HG03439 (cell line): ENCODE results near the gene CRTC3.
"Not testable (repeated sequence)": the region's sequence is repeated elsewhere in the genome, so short reads cannot be mapped to it uniquely, and the experiment has no call there.

ENCODE experiments used
- ATAC-seq: cut with Tn5 transposase; IDR thresholded peaks from one replicate; pipeline ENCODE4 v1.9.1; 2021; ENCODE audit warnings: mild to moderate bottlenecking, moderate library complexity; ENCODE audit not compliant: unreplicated experiment

The CRTC3 gene

DNA sequence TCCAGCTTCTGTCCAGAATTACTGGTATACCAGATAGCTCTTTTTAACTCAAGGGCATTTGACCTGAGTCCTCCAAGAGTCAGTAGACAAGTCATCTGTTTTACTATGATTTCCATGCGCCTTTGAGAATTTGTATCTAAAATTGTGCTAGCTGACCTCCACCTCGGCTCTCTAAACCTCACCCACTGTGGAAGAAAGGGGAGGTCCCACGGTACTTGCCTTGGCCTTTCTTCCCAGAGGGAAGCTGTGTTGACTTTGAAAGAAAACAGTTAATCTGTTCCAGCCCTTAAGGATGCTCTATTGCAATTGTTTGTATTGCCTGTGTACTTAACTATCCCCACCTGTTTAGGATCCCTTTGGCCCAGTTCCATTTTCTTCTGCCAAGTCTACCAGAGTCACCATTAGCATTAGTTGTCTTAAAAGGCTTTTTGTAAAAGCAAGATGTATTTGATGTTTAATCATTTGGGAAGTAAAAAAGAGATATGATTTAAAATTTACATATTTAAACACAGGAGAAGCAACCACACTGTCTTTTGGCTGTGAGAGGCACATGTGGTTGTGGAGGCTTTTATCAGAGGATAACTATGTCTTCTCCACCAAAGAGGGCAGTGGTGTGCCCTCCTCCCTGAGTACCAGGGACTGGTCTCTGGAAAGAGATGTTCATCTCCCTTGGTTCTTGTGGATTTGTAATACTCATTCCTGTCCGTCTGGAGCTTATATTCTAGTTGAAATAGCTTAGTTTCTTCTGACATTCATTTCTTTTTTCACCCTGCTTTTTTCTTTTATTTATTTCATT, 88.8 kb downstream of the CRTC3 start:
- ATAC-seq: no peak

DNA sequence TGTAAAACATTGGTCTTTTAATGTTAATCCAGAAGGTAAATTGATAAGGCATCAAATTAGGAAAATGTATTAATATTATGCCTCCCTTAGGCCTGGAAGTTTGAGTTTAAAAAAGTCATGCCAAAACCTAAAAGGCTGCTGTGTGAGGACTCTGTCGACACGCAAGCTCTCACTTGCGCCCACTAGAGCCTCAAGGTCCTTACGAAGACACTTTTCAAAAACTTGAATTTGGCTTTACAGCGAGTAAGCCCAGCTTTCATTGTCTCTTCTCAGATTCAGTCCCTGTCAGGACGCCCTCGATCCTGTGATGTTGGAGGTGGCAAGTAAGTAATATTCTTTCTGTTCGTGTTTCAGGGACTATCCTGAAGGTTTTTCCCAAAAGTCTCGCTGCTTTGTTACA, 89.7 kb downstream of the CRTC3 start:
- ATAC-seq: no peak

DNA sequence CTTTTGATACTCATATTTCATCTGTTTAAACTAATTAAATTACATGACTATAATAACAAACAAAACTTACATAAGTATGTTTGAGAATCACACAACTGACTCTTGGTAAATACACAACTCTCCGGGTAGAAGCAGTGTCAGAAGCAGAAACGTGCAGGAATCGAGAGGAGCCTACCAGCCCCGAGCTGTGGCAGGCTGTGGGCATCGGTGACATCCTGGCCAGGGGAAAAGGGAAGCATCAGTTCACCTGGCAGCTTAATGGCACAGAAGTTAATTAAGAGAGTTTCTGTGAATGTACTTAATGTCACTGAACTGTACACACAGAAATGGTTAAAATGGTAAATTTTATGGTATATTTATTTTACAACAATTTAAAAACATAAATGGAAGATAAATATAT, 90.2 kb downstream of the CRTC3 start:
- no peak for ATAC-seq

DNA sequence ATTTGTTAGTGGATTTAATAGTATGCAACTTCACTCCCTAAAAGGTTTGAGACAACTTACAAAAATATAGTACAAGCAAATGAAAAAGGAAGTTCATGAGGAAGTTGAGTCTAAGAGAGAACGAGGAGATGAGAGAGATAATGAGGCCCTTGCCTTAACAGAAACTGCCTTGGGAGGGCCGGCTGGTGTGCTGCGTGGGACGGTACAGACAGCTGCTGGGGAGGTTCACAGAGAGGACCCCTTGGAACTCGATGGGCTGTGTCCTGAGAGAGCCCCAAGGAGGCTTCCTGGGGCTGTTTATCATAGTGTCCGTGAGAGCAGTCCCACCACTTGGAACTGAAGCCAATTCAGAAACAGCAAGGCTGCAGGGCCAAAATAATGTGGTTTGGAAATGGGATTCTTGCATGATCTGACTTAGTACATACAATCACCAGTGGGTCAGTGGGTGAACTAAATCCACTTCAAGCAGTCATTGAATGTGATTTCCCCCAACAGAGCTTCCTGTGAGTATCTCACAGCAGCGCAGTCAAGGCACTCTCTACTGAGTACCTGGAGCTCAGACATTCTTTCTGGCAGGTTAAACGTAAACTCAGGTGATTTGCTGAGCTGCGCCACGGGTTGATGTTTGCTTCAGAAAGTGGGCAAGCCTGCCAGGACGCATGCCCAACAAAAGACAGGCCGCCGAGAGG, 90.8 kb downstream of the CRTC3 start:
- no peak for ATAC-seq

DNA sequence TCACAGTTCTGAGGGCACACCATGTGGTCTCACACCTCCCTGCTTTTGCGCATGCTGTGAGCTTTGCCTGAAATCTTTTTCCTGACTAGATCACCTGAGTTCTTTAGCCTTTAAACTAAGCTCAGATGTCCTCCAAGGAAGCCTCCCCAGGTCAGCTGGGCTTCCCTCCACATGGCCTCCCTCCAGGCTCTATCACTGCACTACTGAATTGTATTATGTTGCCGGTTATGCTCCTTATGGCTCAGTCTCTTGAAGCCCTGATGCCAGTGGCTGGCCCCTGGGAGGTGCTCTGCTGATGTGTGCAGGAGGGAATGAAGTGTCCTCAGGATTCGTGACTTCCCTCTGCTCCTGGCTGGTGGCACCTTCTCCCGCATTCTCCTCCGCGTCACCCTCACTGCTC, 94.1 kb downstream of the CRTC3 start:
- ATAC-seq: no peak

DNA sequence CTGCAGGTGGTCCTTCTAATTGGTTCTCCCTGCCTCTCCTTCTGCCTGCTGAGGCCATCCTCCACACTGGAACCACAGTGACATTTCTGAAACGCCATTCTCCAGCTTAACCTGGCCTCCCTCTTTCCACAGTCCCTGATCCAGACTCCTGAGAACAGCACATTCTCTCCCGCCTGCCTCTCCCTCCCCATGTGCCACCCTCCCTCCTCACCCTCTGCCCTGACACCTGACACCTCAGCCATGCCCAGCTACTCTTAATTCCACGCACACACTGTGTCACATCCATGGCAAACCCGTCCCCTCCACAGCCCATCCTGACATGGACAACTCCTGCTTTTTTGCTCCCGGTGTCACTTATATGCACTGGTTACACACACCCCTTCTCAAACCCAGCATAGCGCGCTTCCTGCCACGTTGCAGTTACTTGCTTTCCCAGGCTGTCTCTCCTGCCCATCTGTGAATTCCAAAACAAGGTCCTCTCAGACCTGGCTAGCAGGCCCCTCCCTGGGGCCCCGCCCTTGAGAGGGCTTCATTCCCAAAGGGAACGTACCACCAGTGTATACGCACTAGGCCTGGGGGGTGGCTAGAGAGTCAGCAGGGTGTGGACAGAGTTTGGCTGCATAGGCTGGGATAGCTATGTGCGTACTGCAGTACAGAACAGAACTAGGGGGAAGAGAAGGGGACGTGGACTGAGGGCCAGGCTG, 94.7 kb downstream of the CRTC3 start:
- ATAC-seq: no peak

DNA sequence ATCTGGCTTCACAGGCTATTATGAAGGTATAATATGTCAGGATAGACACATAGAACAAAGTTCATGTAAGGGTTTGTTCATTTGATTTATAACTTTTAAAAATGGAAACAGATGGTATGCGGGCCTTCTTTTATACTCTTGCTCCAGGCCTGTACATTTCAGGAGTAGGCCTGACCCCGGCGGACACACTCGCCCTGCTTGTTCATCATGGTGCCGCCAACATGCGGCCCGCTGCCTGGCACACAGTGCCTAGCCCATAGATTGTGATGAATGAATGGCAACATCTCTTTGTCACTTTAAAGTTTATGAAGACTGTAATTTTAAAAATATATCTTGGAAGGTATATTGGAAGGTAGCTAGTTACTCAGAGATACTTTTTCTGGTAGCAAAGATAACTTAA, 95.3 kb downstream of the CRTC3 start:
- no peak for ATAC-seq

DNA sequence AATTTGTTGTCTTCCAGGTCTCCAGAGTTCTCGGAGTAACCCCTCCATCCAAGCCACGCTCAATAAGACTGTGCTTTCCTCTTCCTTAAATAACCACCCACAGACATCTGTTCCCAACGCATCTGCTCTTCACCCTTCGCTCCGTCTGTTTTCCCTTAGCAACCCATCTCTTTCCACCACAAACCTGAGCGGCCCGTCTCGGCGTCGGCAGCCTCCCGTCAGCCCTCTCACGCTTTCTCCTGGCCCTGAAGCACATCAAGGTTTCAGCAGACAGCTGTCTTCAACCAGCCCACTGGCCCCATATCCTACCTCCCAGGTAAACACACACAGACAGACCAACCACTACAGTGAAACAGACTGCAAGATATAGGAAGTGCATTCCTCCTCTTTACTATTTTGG, 99.5 kb downstream of the CRTC3 start:
- no peak for ATAC-seq

DNA sequence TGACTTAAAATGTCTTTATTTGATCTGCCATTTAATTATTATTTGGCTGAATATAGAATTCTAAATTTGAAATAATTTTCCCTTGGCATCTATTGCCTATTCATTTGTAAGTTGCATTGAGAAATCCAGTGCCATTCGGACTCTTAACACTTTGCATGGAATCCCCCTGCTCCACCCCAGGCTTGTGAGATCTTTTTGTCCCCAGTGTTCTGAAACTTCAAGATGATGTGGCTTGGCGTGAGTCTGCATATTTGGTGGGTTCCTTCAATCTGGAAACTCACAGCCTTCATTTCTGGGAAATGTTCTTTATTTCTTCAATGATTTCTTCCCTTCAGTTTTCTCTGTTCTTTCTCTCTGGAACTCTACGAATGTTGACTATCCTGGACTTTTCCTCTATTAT, 103.6 kb downstream of the CRTC3 start:
- ATAC-seq: no peak

DNA sequence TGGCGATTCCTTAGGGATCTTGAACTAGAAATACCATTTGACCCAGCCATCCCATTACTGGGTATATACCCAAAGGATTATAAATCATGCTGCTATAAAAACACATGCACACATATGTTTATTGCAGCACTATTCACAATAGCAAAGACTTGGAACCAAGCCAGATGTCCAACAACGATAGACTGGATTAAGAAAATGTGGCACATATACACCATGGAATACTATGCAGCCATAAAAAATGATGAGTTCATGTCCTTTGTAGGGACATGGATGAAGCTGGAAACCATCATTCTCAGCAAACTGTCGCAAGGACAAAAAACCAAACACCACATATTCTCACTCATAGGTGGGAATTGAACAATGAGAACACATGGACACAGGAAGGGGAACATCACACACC, 107.3 kb downstream of the CRTC3 start:
- ATAC-seq: not testable (repeated sequence)

DNA sequence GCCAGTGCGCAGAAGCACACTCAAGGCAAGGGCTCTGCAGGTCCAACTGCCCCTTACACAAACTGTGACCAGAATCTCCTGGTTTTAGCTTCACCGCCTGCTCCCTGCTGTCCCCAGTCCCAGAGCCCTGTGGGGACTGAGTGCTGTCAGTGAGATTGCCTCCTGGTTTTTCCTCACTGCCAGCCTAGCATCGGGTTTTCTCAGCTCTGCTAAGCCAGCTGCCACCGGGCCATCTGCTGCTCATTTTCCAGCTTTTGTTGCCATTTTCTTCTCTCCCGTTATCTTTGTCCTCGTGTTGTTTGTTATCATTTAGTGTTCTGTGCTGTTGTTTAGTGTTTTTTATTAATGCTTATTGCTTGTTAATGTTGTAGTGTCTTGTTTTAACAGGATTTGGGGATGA, 108.0 kb downstream of the CRTC3 start:
- ATAC-seq: no peak

DNA sequence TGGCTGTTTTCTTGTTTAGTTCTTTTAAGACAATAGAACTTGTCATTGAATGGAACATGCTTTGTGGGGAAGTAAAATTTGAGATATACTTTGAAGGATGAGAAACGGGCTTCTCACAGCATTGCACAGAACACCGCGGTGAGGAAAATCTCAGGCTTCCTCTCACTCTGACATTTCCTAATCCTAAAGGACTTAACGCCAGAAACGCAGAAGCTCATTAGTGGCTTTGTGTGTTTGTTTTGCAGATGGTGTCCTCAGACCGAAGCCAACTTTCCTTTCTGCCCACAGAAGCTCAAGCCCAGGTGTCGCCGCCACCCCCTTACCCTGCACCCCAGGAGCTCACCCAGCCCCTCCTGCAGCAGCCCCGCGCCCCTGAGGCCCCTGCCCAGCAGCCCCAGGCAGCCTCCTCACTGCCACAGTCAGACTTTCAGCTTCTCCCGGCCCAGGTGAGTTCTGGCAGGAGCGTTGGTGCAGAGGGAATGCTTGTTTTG, 108.5 kb downstream of the CRTC3 start:
- ATAC-seq: no peak

DNA sequence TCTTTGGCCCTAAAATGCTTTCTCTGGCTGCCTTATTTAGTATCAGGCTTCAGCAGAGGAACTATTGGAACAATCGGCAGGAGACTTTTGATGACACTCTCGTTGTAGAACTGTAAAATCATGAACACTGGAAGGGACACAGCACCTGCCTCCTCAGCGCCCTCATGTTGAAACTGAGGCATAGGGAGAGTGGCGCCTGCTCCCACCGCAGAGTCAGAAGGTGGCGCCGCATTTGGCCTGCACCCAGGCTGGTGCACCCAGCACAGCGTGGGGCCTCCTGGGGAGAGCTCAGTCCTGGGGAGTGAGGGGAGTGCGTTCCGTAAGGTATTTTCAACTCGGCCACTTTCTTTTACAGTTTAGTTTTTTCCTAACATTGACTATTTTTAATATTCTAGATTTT, 109.2 kb downstream of the CRTC3 start:
- ATAC-seq: no peak

DNA sequence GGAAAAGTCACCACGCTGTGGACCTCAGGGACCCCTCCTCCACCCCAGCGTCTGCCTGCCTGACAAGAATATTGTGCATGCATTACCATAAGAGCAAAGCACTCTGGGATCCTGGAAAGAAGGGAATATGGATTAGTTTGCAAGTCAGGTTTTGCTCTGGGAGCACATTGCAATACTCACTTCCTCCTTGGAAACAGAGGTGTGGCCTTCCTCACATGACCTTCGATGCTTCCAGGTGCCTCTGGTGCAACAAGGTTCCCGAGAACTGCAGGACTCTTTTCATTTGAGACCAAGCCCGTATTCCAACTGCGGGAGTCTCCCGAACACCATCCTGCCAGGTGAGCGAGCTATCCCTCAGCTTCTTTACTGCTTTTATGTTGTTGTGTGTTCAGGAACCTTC, 111.1 kb downstream of the CRTC3 start:
- no peak for ATAC-seq

DNA sequence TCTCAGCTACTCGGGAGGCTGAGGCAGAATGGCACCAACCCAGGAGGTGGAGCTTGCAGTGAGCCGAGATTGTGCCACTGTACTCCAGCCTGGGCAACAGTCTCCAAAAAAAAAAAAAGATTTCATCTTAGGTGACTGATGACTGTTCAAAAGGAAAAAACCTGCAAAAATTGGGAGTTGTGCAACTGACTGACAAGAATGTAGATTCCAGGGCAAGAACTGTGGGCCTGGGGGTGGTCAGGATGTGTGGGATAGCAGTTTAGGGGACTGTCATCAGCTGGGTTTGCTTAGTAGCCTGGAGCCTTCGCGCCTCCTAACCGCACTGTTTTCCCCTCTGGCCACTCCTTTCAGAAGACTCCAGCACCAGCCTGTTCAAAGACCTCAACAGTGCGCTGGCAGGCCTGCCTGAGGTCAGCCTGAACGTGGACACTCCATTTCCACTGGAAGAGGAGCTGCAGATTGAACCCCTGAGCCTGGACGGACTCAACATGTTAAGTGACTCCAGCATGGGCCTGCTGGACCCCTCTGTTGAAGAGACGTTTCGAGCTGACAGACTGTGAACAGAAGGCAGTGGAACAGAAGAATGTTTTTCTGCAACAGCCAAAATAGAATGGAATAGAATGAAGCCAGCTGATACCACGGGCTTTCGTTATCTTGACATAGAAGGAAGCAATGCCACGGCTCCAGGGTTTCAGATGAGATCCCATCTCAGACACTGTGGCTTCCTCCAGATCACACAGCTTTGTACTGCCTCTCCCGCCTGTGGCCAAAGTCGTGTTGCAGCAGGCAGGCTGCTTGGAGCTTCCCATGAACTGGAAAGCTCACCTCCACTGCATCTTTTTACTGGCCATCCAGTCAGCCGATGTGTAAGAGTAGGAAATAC, 112.1 kb downstream of the CRTC3 start:
- ATAC-seq: no peak

DNA sequence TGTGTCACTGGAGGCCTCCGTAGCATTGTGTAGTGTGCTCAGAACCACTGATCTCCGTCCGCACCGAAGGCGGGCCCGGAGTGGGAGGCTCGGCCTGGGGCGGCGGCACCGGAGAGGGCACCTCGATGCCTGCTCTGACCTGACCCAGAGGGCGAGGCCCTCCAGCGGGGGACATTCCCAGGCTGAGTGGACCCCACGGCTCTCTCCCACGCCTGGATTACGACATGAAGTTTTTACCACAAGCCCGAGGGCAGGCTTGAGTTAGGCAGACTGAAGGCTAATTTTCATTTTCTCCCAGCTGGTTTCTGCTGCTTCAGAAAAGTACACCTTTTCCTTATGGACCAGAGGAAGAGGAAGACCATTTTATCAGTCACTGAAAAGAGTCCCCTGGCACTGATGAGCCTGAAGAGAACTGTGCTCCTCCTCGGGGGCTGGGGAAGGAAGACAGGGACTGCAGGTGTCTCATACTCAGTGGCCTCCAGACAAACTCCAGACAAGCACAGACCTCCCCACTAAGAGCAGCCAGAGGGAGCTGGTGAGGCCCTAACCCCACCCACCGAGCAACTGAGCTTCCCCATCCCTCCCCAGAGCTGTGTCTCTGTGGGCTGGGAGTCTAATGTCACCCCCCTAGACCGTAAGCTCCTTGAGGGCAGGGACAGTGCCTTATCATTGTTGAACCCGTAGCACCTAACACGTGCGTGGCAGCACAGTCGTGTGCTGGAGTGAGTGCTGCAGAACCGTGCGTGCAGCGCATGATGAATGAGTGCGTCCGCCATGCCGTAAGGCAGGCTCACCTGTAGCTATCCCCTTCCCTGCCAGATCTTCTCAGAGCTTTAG, 113.0 kb downstream of the CRTC3 start:
- no peak for ATAC-seq

DNA sequence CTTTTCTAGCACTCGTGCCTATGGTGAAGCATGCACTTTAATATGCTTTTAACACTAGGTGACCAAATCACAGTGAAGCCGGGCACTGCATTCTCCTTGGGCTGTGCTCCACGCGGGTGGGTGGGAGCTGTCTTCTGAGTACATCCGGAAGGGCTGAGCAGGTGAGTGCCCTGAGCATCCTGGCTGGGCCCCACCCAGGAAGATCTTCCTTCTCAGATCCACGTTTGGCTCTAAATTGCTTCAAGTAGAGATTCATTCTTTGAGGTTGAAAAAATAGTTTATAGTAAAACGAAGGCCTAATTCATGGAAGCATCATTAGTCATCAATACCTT, 113.5 kb downstream of the CRTC3 start:
- ATAC-seq: no peak

DNA sequence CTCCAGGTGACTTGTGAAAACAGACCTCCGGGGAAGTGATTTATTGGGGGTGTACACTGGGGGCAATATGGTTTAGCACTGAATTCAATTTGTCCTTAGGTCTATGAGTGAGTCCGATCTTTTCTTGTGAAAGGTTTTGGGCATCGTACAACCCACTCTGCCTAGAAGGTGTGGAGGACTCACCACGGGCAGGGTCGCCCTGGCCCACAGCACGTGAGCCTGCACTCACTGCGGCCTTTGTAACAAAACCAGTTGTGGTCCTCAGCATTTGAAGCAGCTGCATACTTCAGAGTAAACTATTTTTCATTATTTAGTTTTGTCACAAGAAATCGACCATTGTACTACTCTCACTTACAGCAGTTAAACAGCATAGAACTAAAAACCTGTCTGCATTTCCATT, 114.8 kb downstream of the CRTC3 start:
- ATAC-seq: no peak

DNA sequence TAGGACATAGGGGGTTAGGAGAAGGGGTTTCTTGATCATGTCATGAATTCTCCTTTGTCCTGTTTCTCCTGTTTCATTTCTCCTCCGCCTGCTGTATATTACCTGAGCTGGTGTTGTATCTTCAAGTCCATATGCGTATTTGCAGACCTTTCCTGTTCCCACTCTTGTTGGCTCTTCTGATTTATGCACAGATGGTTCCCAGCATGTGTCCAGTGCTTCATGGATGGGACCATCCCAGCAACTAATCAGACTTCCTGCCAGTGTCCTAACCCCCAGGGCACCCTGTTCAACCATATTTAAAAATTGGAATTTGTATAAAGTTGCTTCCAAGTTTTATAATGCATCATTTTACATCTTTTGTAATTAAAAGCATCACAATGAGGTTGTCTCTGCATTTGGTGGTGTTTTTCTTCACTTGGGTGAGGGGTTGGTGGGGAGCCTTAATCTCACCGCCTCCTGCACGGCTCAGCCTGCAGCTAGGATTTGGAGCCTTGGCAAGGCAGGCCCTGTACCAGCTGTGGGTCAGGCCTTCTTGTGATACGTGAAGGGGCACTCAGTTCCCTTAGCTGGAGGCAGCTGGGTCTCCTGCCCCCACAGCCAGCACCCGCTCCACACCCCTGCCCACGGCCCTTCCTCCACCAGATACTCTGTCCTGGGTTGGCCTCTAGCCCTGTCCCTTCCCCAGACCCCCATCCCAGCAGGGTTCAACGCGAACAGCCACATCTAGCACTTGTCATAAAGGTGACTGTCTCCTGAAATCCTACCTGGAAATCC, 115.4 kb downstream of the CRTC3 start:
- no peak for ATAC-seq
